GM06990 (cell line): ENCODE data around the gene MPHOSPH9.

ENCODE experiments used
- DNase-seq: peaks from one replicate; pipeline ENCODE4 v3.0.0-alpha.2; 2011; ENCODE audit not compliant: insufficient read length; ENCODE audit errors: extremely low read depth
- H3K27me3 ChIP-seq: replicated peaks from 2 replicates; pipeline ENCODE4 v1.6.0; 2011; ENCODE audit warnings: low read length; ENCODE audit not compliant: control insufficient read depth, insufficient read depth
- H3K36me3 ChIP-seq: 2 replicates; pipeline ENCODE4 v1.5.1; 2011; ENCODE audit warnings: low read length; ENCODE audit not compliant: control insufficient read depth, insufficient read depth
- H3K4me3 ChIP-seq: replicated peaks from 2 replicates; pipeline ENCODE4 v1.5.1; 2011; ENCODE audit warnings: low read depth, mild to moderate bottlenecking, control low read depth, low read length
- CTCF ChIP-seq: IDR thresholded peaks from 2 replicates; pipeline ENCODE4 v1.5.1; 2011; ENCODE audit warnings: low read length, control low read depth, mild to moderate bottlenecking, inconsistent platforms; ENCODE audit not compliant: insufficient read depth, poor library complexity, severe bottlenecking

MPHOSPH9 gene

GRCh38 chr12:123148655-123149054, 84.3 kb downstream of the MPHOSPH9 start:
- TF ChIP-seq CTCF: no peak
- H3K4me3 ChIP-seq: no peak overlapping the region
- DNase-seq: no peak
- H3K36me3 ChIP-seq: no peaks in the 10 kb centered on the region
- 0 out of 2 replicates have a peak, but pooled peaks cover 1% of the 10 kb centered on the region for H3K27me3 ChIP-seq

GRCh38 chr12:123148223-123148622, 84.7 kb downstream of the MPHOSPH9 start:
- 0 out of 2 replicates have a peak, but pooled peaks cover 1% of the 10 kb centered on the region for H3K27me3 ChIP-seq
- no peak overlapping the region for H3K4me3 ChIP-seq
- no peak for DNase-seq
- H3K36me3 ChIP-seq: no peaks in the 10 kb centered on the region
- TF ChIP-seq CTCF: no peak

GRCh38 chr12:123145211-123145610, 87.7 kb downstream of the MPHOSPH9 start:
- TF ChIP-seq CTCF: no peak
- Histone ChIP-seq H3K36me3 (no peaks in the 10 kb centered on the region), H3K27me3 (0 out of 2 replicates have a peak, but pooled peaks cover 1% of the 10 kb centered on the region), H3K4me3 (no peak overlapping the region)
- no peak for DNase-seq

- no peak overlapping the region for H3K4me3 ChIP-seq
- DNase-seq: no peak
- TF ChIP-seq CTCF: no peak
- H3K36me3 ChIP-seq: no peaks in the 10 kb centered on the region
- 0 out of 2 replicates have a peak, but pooled peaks cover under 1% of the 10 kb centered on the region for H3K27me3 ChIP-seq
Measured at GRCh38 chr12:123143736-123144461, 89.0 kb downstream of the MPHOSPH9 start.

- TF ChIP-seq CTCF: no peak
- H3K36me3 ChIP-seq: no peaks in the 10 kb centered on the region
- no peaks in the 10 kb centered on the region for H3K27me3 ChIP-seq
- DNase-seq: no peak
- H3K4me3 ChIP-seq: no peak overlapping the region
Measured at GRCh38 chr12:123142921-123143735, 89.8 kb downstream of the MPHOSPH9 start.
